ENCODE data around the gene GPC5. TPM values are rescaled to one million over a fixed set of nuclear protein-coding genes. Genes with fewer than 3 reads are reported as not detected.
"Not testable (repeated sequence)": the region's sequence is repeated elsewhere in the genome, so short reads cannot be mapped to it uniquely, and the experiment has no call there.

Gene GPC5
- polyA plus RNA-seq, 2 donors = not detected

DNA sequence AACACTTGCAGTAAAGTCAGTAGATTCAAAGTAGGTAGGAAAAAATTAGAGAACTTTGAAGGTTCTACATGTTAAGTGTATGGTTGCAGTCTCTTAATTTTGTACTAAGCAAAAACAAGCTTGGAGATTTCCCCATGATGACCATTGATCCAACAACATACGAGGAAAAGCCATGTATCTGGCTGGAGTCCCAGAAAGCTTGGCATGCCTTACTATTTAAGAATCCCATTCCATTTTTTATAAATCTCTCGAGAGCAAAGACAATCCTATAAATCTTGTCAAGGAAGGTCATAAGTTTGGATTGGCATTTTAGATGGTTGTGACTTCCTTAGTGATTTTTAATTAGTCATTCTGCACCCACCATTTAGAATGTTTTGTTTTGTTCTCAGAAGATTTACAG lies 495.9 kb downstream of the GPC5 start:
- Histone ChIP-seq H3K36me3 (ENCODE audit: control insufficient read depth in 2 of 2, insufficient read depth in 2 of 2, low read length in 1 of 2) (no peaks in the 10 kb centered on the region), H3K9me3 (ENCODE audit: control insufficient read depth in 2 of 2, insufficient read depth in 1 of 2, low read depth in 1 of 2, low read length in 1 of 2) (peaks cover 0 to 2% of the 10 kb centered on the region in 2 donors), H3K4me3 (ENCODE audit: low read depth in 1 of 2, low read length in 2 of 2) (no peak overlapping the region), H3K4me1 (ENCODE audit: control insufficient read depth in 2 of 2, insufficient read depth in 2 of 2, low read length in 1 of 2) (no peaks in the 10 kb centered on the region), H3K27ac (ENCODE audit: low read depth in 2 of 2, low read length in 1 of 2) (no peak overlapping the region), H3K27me3 (ENCODE audit: control insufficient read depth in 1 of 2, insufficient read depth in 2 of 2, low read length in 2 of 2) (no peaks in the 10 kb centered on the region)
- 12 to 16% methylated on average over 2 of the region's 2 CpGs for WGBS, 2 donors

GRCh38 chr13:91896547-91896946 lies 498.1 kb downstream of the GPC5 start:
- Histone ChIP-seq H3K9me3 (ENCODE audit: control insufficient read depth in 2 of 2, insufficient read depth in 1 of 2, low read depth in 1 of 2, low read length in 1 of 2) (peaks cover 0 to 2% of the 10 kb centered on the region in 2 donors), H3K4me1 (ENCODE audit: control insufficient read depth in 2 of 2, insufficient read depth in 2 of 2, low read length in 1 of 2) (no peaks in the 10 kb centered on the region), H3K36me3 (ENCODE audit: control insufficient read depth in 2 of 2, insufficient read depth in 2 of 2, low read length in 1 of 2) (no peaks in the 10 kb centered on the region), H3K27ac (ENCODE audit: low read depth in 2 of 2, low read length in 1 of 2) (no peak overlapping the region), H3K4me3 (ENCODE audit: low read depth in 1 of 2, low read length in 2 of 2) (no peak overlapping the region), H3K27me3 (ENCODE audit: control insufficient read depth in 1 of 2, insufficient read depth in 2 of 2, low read length in 2 of 2) (no peaks in the 10 kb centered on the region)
- WGBS, 2 donors = 70 to 87% methylated on average over 5 of the region's 5 CpGs

DNA sequence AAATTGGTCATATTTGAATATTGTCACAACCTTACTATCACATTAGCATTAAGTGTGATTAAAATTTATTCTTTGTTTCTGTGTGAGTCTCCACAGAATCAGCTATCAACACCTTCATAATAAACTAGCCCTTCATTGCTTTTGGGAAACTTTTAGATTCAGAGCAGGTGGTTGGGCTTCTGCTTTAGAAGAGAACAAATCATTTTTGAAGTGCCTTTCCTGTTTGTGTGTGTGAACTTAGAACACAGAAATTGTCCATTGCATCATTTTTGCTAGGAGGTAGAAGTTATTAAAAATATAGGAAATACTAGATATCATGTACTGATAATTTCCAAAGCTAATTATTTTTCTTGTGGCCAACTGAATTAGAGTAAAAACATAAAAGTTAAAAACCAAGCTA lies 500.6 kb downstream of the GPC5 start:
- not testable (repeated sequence) for H3K27me3 ChIP-seq (ENCODE audit: control insufficient read depth in 1 of 2, insufficient read depth in 2 of 2, low read length in 2 of 2); H3K36me3 ChIP-seq (ENCODE audit: control insufficient read depth in 2 of 2, insufficient read depth in 2 of 2, low read length in 1 of 2); H3K9me3 ChIP-seq (ENCODE audit: control insufficient read depth in 2 of 2, insufficient read depth in 1 of 2, low read depth in 1 of 2, low read length in 1 of 2); H3K4me1 ChIP-seq (ENCODE audit: control insufficient read depth in 2 of 2, insufficient read depth in 2 of 2, low read length in 1 of 2); H3K4me3 ChIP-seq (ENCODE audit: low read depth in 1 of 2, low read length in 2 of 2); H3K27ac ChIP-seq (ENCODE audit: low read depth in 2 of 2, low read length in 1 of 2)

DNA sequence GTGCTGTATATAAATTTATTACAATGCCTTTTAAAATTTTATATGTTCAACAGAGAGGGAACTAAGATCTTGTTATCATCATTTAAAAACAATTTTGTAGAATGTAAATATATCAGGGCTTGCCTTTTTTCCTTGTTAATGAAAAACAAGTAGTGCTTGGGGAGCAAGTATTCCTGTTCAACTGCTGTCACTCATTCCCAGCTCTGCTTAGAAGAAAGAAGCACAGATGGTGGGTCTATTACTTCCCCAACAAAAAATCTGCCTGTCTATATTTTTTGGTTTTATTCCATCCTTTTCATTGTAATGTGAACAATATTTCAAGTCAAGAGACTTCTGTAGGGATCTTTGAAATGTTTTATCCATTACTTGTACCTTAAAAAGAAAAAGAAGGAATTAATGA lies 503.9 kb downstream of the GPC5 start:
- Histone ChIP-seq H3K4me1 (ENCODE audit: control insufficient read depth in 2 of 2, insufficient read depth in 2 of 2, low read length in 1 of 2) (no peaks in the 10 kb centered on the region), H3K27me3 (ENCODE audit: control insufficient read depth in 1 of 2, insufficient read depth in 2 of 2, low read length in 2 of 2) (no peaks in the 10 kb centered on the region), H3K4me3 (ENCODE audit: low read depth in 1 of 2, low read length in 2 of 2) (no peak overlapping the region), H3K36me3 (ENCODE audit: control insufficient read depth in 2 of 2, insufficient read depth in 2 of 2, low read length in 1 of 2) (no peaks in the 10 kb centered on the region), H3K27ac (ENCODE audit: low read depth in 2 of 2, low read length in 1 of 2) (no peak overlapping the region), H3K9me3 (ENCODE audit: control insufficient read depth in 2 of 2, insufficient read depth in 1 of 2, low read depth in 1 of 2, low read length in 1 of 2) (no peaks in the 10 kb centered on the region)

DNA sequence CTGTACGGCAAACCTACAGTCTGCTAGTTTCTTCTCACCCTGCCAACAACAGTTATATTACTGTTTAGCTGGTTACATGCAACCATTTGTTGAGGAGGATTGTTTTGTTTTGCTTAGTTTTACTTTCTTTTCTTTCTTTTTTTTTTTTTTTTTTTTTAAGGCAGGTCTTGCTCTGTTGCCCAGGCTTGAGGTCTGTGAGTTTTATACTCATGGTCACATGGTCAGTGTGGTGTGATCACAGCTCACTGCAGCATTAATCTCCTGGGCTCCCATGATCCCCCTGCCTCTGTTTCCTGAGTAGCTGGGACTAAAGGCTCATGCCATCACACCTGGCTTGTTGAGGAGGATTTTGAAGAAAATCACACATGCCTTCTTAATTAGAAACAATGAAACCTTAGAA lies 505.6 kb downstream of the GPC5 start:
- no peaks in the 10 kb centered on the region for H3K9me3 ChIP-seq (ENCODE audit: control insufficient read depth in 2 of 2, insufficient read depth in 1 of 2, low read depth in 1 of 2, low read length in 1 of 2)
- H3K27me3 ChIP-seq (ENCODE audit: control insufficient read depth in 1 of 2, insufficient read depth in 2 of 2, low read length in 2 of 2) = no peaks in the 10 kb centered on the region
- no peak overlapping the region for H3K27ac ChIP-seq (ENCODE audit: low read depth in 2 of 2, low read length in 1 of 2)
- H3K4me3 ChIP-seq (ENCODE audit: low read depth in 1 of 2, low read length in 2 of 2) = no peak overlapping the region
- H3K36me3 ChIP-seq (ENCODE audit: control insufficient read depth in 2 of 2, insufficient read depth in 2 of 2, low read length in 1 of 2) = no peaks in the 10 kb centered on the region
- 2 to 42% methylated on average over 1 of the region's 1 CpG for WGBS, 2 donors
- no peaks in the 10 kb centered on the region for H3K4me1 ChIP-seq (ENCODE audit: control insufficient read depth in 2 of 2, insufficient read depth in 2 of 2, low read length in 1 of 2)

DNA sequence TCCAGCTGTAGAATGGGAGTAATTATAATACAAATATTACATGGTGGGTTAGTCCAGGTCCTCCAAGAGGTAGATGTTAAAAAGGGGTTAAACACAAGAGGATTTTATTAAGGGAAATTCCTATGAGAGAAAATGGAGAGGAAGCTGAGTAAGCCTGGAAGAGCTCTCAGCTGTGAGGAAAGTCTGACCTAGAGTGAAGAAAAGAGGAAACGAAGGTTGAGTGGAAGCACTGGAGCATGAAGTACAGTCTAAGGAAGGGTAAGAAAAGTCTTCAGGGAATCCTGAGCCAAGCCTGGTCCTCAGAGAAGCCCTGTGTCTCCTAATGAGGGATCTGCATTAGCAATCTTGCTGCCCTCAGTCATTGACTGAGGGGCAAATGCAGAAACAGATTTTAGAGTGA lies 506.2 kb downstream of the GPC5 start:
- WGBS, 2 donors = 48 to 57% methylated on average over 1 of the region's 1 CpG
- Histone ChIP-seq H3K27ac (ENCODE audit: low read depth in 2 of 2, low read length in 1 of 2) (no peak overlapping the region), H3K9me3 (ENCODE audit: control insufficient read depth in 2 of 2, insufficient read depth in 1 of 2, low read depth in 1 of 2, low read length in 1 of 2) (no peaks in the 10 kb centered on the region), H3K4me1 (ENCODE audit: control insufficient read depth in 2 of 2, insufficient read depth in 2 of 2, low read length in 1 of 2) (no peaks in the 10 kb centered on the region), H3K27me3 (ENCODE audit: control insufficient read depth in 1 of 2, insufficient read depth in 2 of 2, low read length in 2 of 2) (no peaks in the 10 kb centered on the region), H3K4me3 (ENCODE audit: low read depth in 1 of 2, low read length in 2 of 2) (no peak overlapping the region), H3K36me3 (ENCODE audit: control insufficient read depth in 2 of 2, insufficient read depth in 2 of 2, low read length in 1 of 2) (no peaks in the 10 kb centered on the region)

DNA sequence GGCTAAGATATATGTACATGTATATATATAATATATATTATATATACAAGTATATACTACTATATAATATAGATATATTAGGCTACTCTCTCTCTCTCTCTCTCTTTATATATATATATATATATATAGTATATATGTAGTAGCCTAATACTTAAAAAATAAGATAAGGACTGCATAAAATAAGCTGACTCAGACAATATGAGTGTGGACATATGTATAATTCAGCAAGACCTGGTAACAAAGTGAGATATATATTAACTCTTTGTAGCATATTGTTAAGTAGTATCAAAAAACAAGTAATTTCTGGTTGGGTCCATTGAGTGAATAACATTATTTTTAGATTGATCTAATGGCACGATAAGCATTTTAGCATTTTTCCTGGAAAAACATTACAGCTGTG lies 509.0 kb downstream of the GPC5 start:
- H3K36me3 ChIP-seq (ENCODE audit: control insufficient read depth in 2 of 2, insufficient read depth in 2 of 2, low read length in 1 of 2) = no peaks in the 10 kb centered on the region
- no peak overlapping the region for H3K4me3 ChIP-seq (ENCODE audit: low read depth in 1 of 2, low read length in 2 of 2)
- no peak overlapping the region for H3K27ac ChIP-seq (ENCODE audit: low read depth in 2 of 2, low read length in 1 of 2)
- H3K9me3 ChIP-seq (ENCODE audit: control insufficient read depth in 2 of 2, insufficient read depth in 1 of 2, low read depth in 1 of 2, low read length in 1 of 2) = no peaks in the 10 kb centered on the region
- no peaks in the 10 kb centered on the region for H3K4me1 ChIP-seq (ENCODE audit: control insufficient read depth in 2 of 2, insufficient read depth in 2 of 2, low read length in 1 of 2)
- WGBS, 2 donors = 70 to 83% methylated on average over 1 of the region's 1 CpG
- no peaks in the 10 kb centered on the region for H3K27me3 ChIP-seq (ENCODE audit: control insufficient read depth in 1 of 2, insufficient read depth in 2 of 2, low read length in 2 of 2)

- Histone ChIP-seq H3K27ac (ENCODE audit: low read depth in 2 of 2, low read length in 1 of 2) (no peak overlapping the region), H3K4me3 (ENCODE audit: low read depth in 1 of 2, low read length in 2 of 2) (no peak overlapping the region), H3K36me3 (ENCODE audit: control insufficient read depth in 2 of 2, insufficient read depth in 2 of 2, low read length in 1 of 2) (no peaks in the 10 kb centered on the region), H3K27me3 (ENCODE audit: control insufficient read depth in 1 of 2, insufficient read depth in 2 of 2, low read length in 2 of 2) (no peaks in the 10 kb centered on the region), H3K9me3 (ENCODE audit: control insufficient read depth in 2 of 2, insufficient read depth in 1 of 2, low read depth in 1 of 2, low read length in 1 of 2) (no peaks in the 10 kb centered on the region), H3K4me1 (ENCODE audit: control insufficient read depth in 2 of 2, insufficient read depth in 2 of 2, low read length in 1 of 2) (no peaks in the 10 kb centered on the region)
- 69 to 72% methylated on average over 2 of the region's 2 CpGs for WGBS, 2 donors
Observed at GRCh38 chr13:91909617-91910016, 511.2 kb downstream of the GPC5 start.

DNA sequence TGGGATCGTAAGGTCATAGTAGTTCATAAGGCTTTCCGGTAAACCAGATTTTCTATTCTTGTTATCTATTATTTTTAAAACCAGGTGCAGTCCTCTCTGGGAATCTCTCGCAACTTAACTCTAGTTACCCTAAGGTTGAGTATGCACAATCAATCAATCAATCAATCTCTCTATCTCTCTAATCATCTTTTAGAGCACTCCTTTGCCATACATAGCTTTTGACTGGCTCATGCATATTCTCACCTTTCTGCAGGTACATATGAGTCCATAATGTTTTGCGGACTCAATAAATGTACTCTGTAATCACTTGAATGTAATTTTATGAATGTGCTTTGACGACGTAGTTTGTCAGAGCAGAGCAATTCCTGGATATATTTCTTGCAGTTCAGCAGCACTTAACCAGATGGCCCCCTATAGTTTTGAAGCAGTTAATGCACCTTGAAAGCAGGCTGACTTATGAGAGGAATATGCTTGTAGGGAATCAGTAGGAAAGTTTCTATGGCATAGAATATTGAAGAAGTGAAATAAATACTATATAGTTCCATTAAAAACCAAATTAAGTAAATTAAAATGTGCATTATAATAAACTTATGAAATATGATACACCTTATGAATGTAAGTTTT lies 524.7 kb downstream of the GPC5 start:
- H3K4me3 ChIP-seq (ENCODE audit: low read depth in 1 of 2, low read length in 2 of 2) = no peak overlapping the region
- 81 to 82% methylated on average over 6 of the region's 6 CpGs for WGBS, 2 donors
- H3K27ac ChIP-seq (ENCODE audit: low read depth in 2 of 2, low read length in 1 of 2) = no peak overlapping the region
- H3K4me1 ChIP-seq (ENCODE audit: control insufficient read depth in 2 of 2, insufficient read depth in 2 of 2, low read length in 1 of 2) = no peaks in the 10 kb centered on the region
- no peaks in the 10 kb centered on the region for H3K27me3 ChIP-seq (ENCODE audit: control insufficient read depth in 1 of 2, insufficient read depth in 2 of 2, low read length in 2 of 2)
- no peaks in the 10 kb centered on the region for H3K9me3 ChIP-seq (ENCODE audit: control insufficient read depth in 2 of 2, insufficient read depth in 1 of 2, low read depth in 1 of 2, low read length in 1 of 2)
- H3K36me3 ChIP-seq (ENCODE audit: control insufficient read depth in 2 of 2, insufficient read depth in 2 of 2, low read length in 1 of 2) = no peaks in the 10 kb centered on the region

- Histone ChIP-seq H3K9me3 (ENCODE audit: control insufficient read depth in 2 of 2, insufficient read depth in 1 of 2, low read depth in 1 of 2, low read length in 1 of 2) (no peaks in the 10 kb centered on the region), H3K4me1 (ENCODE audit: control insufficient read depth in 2 of 2, insufficient read depth in 2 of 2, low read length in 1 of 2) (no peaks in the 10 kb centered on the region), H3K36me3 (ENCODE audit: control insufficient read depth in 2 of 2, insufficient read depth in 2 of 2, low read length in 1 of 2) (no peaks in the 10 kb centered on the region), H3K27me3 (ENCODE audit: control insufficient read depth in 1 of 2, insufficient read depth in 2 of 2, low read length in 2 of 2) (no peaks in the 10 kb centered on the region), H3K27ac (ENCODE audit: low read depth in 2 of 2, low read length in 1 of 2) (no peak overlapping the region), H3K4me3 (ENCODE audit: low read depth in 1 of 2, low read length in 2 of 2) (no peak overlapping the region)
- 66 to 69% methylated on average over 1 of the region's 1 CpG for WGBS, 2 donors
Observed at GRCh38 chr13:91930687-91931086, 532.3 kb downstream of the GPC5 start.

All from esophagus (tissue), 2 donors.